A673 (cell line): ENCODE measurements around the gene ZNF366.

Experiments used
- CTCF ChIP-seq: fragments of 300-800, 200-600 bp; sonication (generic); conservative IDR thresholded peaks from 2 replicates; pipeline ENCODE4 v1.5.1; 2017; ENCODE audit warnings: low read depth, mild to moderate bottlenecking, antibody characterized with exemption, low read length, moderate library complexity, mixed read lengths
- EZH2 ChIP-seq: fragments of 200-600 bp; sonication (generic); IDR thresholded peaks from 2 replicates; pipeline ENCODE4 v1.6.1; 2017; ENCODE audit warnings: borderline replicate concordance, low read depth, mild to moderate bottlenecking, mixed read lengths, antibody characterized with exemption, low read length; ENCODE audit not compliant: poor library complexity, severe bottlenecking

GRCh38 chr5:72552041-72552557 is 44.9 kb upstream of the ZNF366 start:
- TF ChIP-seq CTCF (no peak), EZH2 (no peak)
